HUES64 (cell line): ENCODE measurements around the gene PPDPF.
"Not testable (repeated sequence)": the region's sequence is repeated elsewhere in the genome, so short reads cannot be mapped to it uniquely, and the experiment has no call there.

Experiments
- H3K27ac ChIP-seq: 2 replicates; pipeline ENCODE4 v1.7.0; 2013; ENCODE audit warnings: low read depth, low read length, inconsistent platforms
- H3K27me3 ChIP-seq: 2 replicates; pipeline ENCODE4 v1.6.1; 2013; ENCODE audit warnings: mild to moderate bottlenecking, low read length; ENCODE audit not compliant: insufficient read depth
- H3K36me3 ChIP-seq: 2 replicates; pipeline ENCODE4 v1.6.1; 2013; ENCODE audit warnings: mild to moderate bottlenecking, low read length; ENCODE audit not compliant: insufficient read depth
- H3K4me1 ChIP-seq: 2 replicates; pipeline ENCODE4 v1.6.1; 2013; ENCODE audit warnings: mild to moderate bottlenecking, low read length, moderate library complexity; ENCODE audit not compliant: insufficient read depth
- H3K4me3 ChIP-seq: 2 replicates; pipeline ENCODE4 v1.5.1; 2013; ENCODE audit warnings: mild to moderate bottlenecking, low read length, moderate library complexity
- H3K9ac ChIP-seq: 2 replicates; pipeline ENCODE4 v1.6.1; 2013; ENCODE audit warnings: mild to moderate bottlenecking, low read depth, low read length
- H3K9me3 ChIP-seq: 2 replicates; pipeline ENCODE4 v1.6.1; 2013; ENCODE audit warnings: low read depth, low read length; ENCODE audit not compliant: insufficient read depth
- WGBS: fragments of 150-250, 120-280 bp; methylation state at CpG from one replicate; pipeline ENCODE4 v1.1.7; 2013; ENCODE audit warnings: missing lambda C conversion rate; 5-methylcytosine and 5-hydroxymethylcytosine counted together

Gene PPDPF

GRCh38 chr20:63570281-63571086, 49.9 kb downstream of the PPDPF start:
- H3K9me3 ChIP-seq, result no peaks in the 10 kb centered on the region

DNA sequence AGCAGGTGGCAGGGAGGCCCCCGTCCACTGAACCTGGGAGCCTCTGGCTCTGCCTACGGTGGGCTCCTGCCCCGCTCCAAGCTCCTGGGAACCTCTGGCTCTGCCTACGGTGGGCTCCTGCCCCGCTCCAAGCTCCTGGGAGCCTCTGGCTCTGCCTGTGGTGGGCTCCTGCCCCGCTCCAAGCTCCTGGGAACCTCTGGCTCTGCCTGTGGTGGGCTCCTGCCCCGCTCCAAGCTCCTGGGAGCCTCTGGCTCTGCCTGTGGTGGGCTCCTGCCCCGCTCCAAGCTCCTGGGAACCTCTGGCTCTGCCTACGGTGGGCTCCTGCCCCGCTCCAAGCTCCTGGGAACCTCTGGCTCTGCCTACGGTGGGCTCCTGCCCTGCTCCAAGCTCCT, 50.5 kb downstream of the PPDPF start:
- not testable (repeated sequence) for H3K4me3 ChIP-seq, H3K9me3 ChIP-seq, H3K36me3 ChIP-seq, H3K9ac ChIP-seq, H3K27me3 ChIP-seq, H3K27ac ChIP-seq, H3K4me1 ChIP-seq
- 82% methylated on average over 3 of the region's 11 CpGs for WGBS

More at GRCh38 chr20:63570281-63571086, 49.9 kb downstream of the PPDPF start:
- no peak overlapping the region for H3K4me3 ChIP-seq
- H3K4me1 ChIP-seq, result no peaks in the 10 kb centered on the region
- WGBS, result 93% methylated on average over 28 of the region's 28 CpGs
- H3K27ac ChIP-seq, result no peak overlapping the region
- no peak overlapping the region for H3K9ac ChIP-seq
- H3K36me3 ChIP-seq, result no peaks in the 10 kb centered on the region
- H3K27me3 ChIP-seq, result no peaks in the 10 kb centered on the region; the same call in 1 of the 2 replicates
